Esophagus squamous epithelium (tissue), 5 donors: Measurements from ENCODE around the gene ERN1. TPM values are rescaled to one million over a fixed set of nuclear protein-coding genes. Genes with fewer than 3 reads are reported as not detected.

Experiments
- DNase-seq: peaks from one replicate; lab custom pipeline; 2025; lab: John Stamatoyannopoulos, UW
- H3K27ac ChIP-seq, 4 donors: fragments of 200-600 bp; sonication (generic); one replicate each; pipeline ENCODE4 v1.5.1; 2016 to 2019; ENCODE audit warnings: mild to moderate bottlenecking in 1 of 4
- H3K27me3 ChIP-seq, 4 donors: fragments of 200-600 bp; sonication (generic); 1 replicate in 3 of 4; 2 replicates in 1 of 4; pipeline versions ENCODE4 v1.5.1 to v1.6.0; 2017 to 2021; ENCODE audit warnings: antibody characterized with exemption in 1 of 4
- H3K36me3 ChIP-seq, 3 donors: fragments of 200-600 bp; sonication (generic); one replicate each; pipeline ENCODE4 v1.5.1; 2016 to 2019
- H3K4me1 ChIP-seq, 3 donors: fragments of 200-600 bp; sonication (generic); one replicate each; pipeline ENCODE4 v1.5.1; 2017 to 2019
- H3K4me3 ChIP-seq, 4 donors: fragments of 200-600 bp; sonication (generic); 1 replicate in 3 of 4; 2 replicates in 1 of 4; pipeline ENCODE4 v1.5.1; 2016 to 2019; ENCODE audit warnings: mild to moderate bottlenecking in 2 of 4, moderate library complexity in 1 of 4
- H3K9me3 ChIP-seq, 3 donors: fragments of 200-600 bp; sonication (generic); one replicate each; pipeline ENCODE4 v1.5.1; 2016 to 2019
- CTCF ChIP-seq, 6 experiments: fragments of 450-650 bp in 4 of 6; fragments of 200-600 bp in 2 of 6; sonication (generic) in 2 of 6; IDR thresholded peaks; one replicate each; pipeline ENCODE4 v1.5.1; 2016 to 2019; ENCODE audit warnings: antibody characterized with exemption in 6 of 6, mild to moderate bottlenecking in 4 of 6, moderate library complexity in 4 of 6
- POLR2A ChIP-seq, 4 donors: fragments of 450-650 bp; IDR thresholded peaks; one replicate each; pipeline ENCODE4 v1.6.1; 2017; ENCODE audit warnings: antibody characterized with exemption in 4 of 4, mild to moderate bottlenecking in 4 of 4, moderate library complexity in 3 of 4
- WGBS, 2 donors: methylation state at CpG; one replicate each; pipeline ENCODE4 v1.1.5; 2018; 5-methylcytosine and 5-hydroxymethylcytosine counted together
- intact Hi-C: fragments of 100-400 bp; cut with DNase I; formaldehyde crosslinking; loops from one replicate; pipeline ENCODE4 v1.15.0; 2022
- total RNA-seq, 4 donors: library from RNA; depleted of rRNA; stranded (reverse); fragments of >200 nt; gene quantifications; one replicate each; pipeline ENCODE4 v1.1.0, GENCODE V29; 2016
- donor health status: DM: yes; HTN: yes; CAD: no.

ERN1 gene
- total RNA-seq, 4 donors from 2014 or later, result 9.2 to 19.1 (median 15.1) TPM

DNA sequence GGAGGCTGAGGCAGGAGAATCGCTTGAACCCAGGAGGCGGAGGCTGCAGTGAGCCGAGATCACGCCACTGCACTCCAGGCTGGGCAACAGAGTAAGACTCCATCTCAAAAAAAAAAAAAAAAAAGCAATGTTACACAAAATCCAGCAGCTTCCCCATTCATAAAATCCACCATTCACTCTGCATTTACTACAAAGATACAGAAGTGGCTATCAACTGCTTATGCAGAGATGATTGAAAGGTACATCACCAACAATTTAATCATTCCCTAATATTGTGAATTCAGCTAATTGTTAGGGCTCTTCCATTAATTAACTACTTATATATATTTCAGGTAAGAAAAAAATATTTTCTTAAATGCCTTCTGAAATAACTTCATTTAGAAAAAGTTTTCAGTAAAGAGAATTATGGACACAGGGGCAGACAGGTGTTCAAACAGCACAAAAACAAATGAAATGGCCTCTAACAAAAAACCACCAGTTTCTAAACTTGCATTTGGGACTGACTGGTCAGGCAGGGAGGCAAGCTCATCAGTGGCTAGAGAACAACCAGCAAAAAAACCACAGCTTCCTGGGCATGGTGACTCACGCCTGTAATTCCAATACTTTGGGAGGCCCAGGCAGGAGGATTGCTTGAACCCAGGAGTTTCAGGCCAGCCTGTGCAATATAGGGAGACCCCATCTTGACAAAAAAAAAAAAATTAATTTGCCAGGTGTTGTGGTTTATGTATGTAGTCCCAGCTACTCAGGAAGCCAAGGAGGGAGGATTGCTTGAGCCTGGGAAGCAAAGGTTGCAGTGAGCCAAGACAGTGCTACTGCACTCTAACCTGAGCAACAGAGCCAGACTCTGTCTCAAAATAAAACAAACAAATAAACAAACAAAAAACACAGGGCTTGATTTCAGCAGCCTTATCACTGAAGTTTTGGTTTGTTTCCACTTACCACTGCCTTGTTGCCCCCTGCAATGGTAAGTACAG, 26.3 kb downstream of the ERN1 start:
- Histone ChIP-seq H3K36me3 (peaks cover 0 to 15% (median 0%) of the 10 kb centered on the region in 3 donors), H3K27ac (no peak overlapping the region), H3K9me3 (no peaks in the 10 kb centered on the region), H3K4me1 (peaks cover 15 to 58% (median 26%) of the 10 kb centered on the region in 3 donors), H3K27me3 (no peaks in the 10 kb centered on the region), H3K4me3 (no peak overlapping the region)
- 85 to 87% methylated on average over 5 of the region's 5 CpGs for WGBS, 2 donors
- DNase-seq, result no peak
- intact Hi-C loops, result no loop called here
- no peak for TF ChIP-seq CTCF (IDR thresholded peaks at IDR 0.05)
- TF ChIP-seq POLR2A (IDR thresholded peaks at IDR 0.05), result no peak

DNA sequence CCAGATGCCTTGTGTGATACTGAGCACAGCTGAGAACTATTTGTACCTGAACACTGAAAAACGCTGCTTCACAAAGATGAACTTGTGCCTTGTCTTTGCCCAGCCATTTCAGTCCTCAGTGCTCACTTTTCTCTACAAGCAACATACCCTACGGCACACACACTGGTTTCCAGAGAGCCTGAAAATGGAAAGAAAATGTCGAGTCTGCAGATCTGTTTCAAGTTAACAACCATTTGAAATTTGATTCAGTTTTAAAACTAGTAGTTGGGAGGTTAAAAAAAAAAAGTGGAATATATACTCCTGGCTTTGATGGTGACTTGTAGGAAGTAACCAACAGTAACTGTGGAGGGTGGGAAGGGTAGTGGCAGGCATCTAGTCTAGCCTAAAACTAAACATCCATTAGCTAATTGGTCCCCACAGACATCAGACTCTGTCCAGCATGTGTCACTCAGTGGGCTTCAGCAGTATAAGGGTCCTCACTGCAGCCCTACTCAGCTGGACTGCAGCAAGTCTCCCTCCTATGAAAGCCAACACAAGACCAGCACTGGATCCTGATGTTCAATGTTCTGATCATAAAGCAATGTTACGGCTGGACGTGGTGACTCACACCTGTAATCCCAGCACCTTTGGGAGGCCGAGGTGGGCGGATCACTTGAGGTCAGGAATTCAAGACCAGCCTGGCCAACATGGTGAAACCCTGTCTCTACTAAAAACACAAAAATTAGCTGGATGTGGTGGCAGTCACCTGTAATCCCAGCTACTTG, 27.1 kb downstream of the ERN1 start:
- intact Hi-C loops, result no loop called here
- no peaks in the 10 kb centered on the region for H3K9me3 ChIP-seq
- H3K27me3 ChIP-seq, result no peaks in the 10 kb centered on the region
- TF ChIP-seq POLR2A (IDR thresholded peaks at IDR 0.05), result no peak
- H3K27ac ChIP-seq, result no peak overlapping the region
- H3K4me3 ChIP-seq, result no peak overlapping the region
- DNase-seq, result no peak
- H3K4me1 ChIP-seq, result peaks cover 11 to 54% (median 26%) of the 10 kb centered on the region in 3 donors
- H3K36me3 ChIP-seq, result peaks cover 0 to 17% (median 0%) of the 10 kb centered on the region in 3 donors
- 64 to 88% methylated on average over 6 of the region's 7 CpGs for WGBS, 2 donors

DNA sequence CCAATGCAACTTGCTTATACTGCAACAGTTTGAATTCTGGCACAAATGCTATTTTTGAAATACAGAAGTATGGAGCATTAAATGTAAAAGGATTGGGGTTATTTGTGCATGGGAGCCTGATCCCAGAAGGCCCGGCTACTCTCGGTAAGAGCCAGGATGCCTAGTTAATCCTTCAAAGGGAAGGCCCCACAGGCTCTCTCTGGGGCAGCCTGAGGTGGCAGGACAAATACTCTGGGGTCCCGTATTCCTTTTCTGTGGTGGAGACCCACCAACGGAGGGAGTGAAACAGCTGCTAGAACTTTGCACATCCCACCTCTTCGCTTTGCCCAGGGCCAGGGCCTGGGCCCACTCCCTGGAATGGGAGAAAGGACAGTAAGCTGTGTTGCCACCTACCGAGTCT, 30.4 kb downstream of the ERN1 start:
- Histone ChIP-seq H3K4me1 (peaks cover 15 to 54% (median 30%) of the 10 kb centered on the region in 3 donors), H3K36me3 (peaks cover 0 to 35% (median 0%) of the 10 kb centered on the region in 3 donors), H3K27ac (no peak overlapping the region), H3K27me3 (no peaks in the 10 kb centered on the region), H3K9me3 (no peaks in the 10 kb centered on the region), H3K4me3 (no peak overlapping the region)
- intact Hi-C loops, result no loop called here
- no peak for TF ChIP-seq CTCF (IDR thresholded peaks at IDR 0.05)
- TF ChIP-seq POLR2A (IDR thresholded peaks at IDR 0.05), result no peak
- WGBS, 2 donors, result 88 to 90% methylated on average over 6 of the region's 6 CpGs
- no peak for DNase-seq

GRCh38 chr17:64097196-64097936, 32.6 kb downstream of the ERN1 start:
- 18 to 22% methylated on average over 8 of the region's 8 CpGs for WGBS, 2 donors
- peak overlapping the region in 1 of 4 donors; percentile 12 for H3K4me3 ChIP-seq

More at GRCh38 chr17:64097196-64097936, 32.6 kb downstream of the ERN1 start:
- Histone ChIP-seq H3K27ac (peak overlapping the region in 3 of 4 donors; percentile 54 to 84 (median 79)), H3K36me3 (peaks cover 0 to 35% (median 0%) of the 10 kb centered on the region in 3 donors), H3K27me3 (no peaks in the 10 kb centered on the region), H3K9me3 (no peaks in the 10 kb centered on the region), H3K4me1 (peaks cover 9 to 36% (median 30%) of the 10 kb centered on the region in 3 donors)
- no peak for TF ChIP-seq CTCF (IDR thresholded peaks at IDR 0.05)
- no peak for TF ChIP-seq POLR2A (IDR thresholded peaks at IDR 0.05)
- intact Hi-C loops, result no loop called here
- no peak for DNase-seq
